Activated T-helper 9 cell treated with anti-CD3 and anti-CD28 coated beads, Interleukin-2, amount 50 U/mL, for 16 hours (primary cell): ENCODE measurements around the gene ZKSCAN8.
"Not testable (repeated sequence)": the region's sequence is repeated elsewhere in the genome, so short reads cannot be mapped to it uniquely, and the experiment has no call there.

ENCODE experiments used
- DNase-seq: peaks from one replicate; pipeline ENCODE4 v3.0.0-alpha.2; 2020; ENCODE audit warnings: low read depth

ZKSCAN8 gene

DNA sequence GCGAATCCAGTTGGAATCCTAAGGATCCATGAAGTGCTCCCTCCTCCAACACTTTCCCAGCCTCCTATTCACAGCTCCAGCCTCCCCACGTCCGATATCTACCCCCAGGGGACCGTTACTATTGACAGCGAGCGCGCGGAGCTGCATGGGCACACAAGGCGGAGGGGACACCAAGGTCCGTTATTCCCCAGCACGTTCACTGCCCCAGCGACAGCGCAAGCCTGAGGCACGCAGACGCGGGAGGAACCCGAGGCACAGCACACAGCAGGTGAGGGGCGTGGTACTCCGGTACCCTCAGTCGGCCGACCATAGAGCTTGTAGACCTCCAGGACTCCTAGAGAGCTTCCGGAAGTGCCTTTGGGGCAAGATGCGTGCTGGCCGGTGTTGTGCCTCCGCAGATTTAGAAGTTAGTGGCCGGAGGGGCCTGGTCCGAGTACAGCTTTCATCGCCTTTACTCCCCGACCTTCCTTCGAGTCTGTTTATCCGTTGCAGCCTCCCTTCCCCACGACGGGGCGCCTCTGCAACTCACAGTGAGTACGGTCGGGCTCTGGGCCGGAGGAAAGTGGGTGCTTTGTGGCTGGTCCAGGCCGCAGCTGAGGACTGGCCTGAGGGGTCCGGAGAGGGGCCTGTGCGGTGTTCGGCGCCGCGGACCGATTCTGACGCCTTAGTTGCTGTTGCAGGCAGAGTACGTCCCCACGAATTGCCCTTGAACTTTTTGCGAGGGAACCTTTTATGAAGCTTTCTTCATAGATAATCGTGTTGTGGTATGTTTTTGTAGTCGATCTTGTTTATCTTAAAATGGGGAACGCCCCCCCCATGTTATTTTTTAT is at the start of gene ZKSCAN8:
ZKSCAN8 (plus strand) TSS at position 384 of the 830 bp plus-strand sequence. CDS start 6,525 bp downstream, outside the sequence.
- DNase-seq = peak; percentile 62

DNA sequence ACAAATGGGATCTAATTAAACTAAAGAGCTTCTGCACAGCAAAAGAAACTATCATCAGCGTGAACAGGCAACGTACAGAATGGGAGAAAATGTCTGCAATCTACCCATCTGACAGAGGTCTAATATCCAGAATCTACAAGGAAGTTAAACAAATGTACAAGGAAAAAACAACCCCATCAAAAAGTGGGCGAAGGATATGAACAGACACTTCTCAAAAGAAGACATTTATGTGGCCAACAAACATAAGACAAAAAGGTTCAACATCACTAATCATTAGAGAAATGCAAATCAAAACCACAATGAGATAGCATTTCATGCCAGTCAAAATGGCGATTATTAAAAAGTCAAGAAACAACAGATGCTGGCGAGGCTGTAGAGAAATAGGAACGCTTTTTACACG is 39.5 kb upstream of the ZKSCAN8 start:
- not testable (repeated sequence) for DNase-seq

DNA sequence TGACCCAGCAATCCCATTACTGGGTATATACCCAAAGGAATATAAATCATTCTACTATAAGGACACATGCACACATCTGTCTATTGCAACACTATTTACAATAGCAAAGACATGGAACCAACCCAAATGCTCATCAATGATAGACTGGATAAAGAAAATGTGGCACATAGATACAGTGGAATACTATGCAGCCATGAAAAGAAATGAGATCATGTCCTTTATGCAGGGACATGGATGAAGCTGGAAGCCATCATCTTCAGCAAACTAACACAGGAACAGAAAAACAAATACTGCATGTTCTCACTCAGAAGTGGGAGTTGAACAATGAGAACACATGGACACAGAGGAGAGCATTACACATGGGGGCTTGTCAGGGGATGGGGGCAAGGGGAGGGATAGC is 39.0 kb upstream of the ZKSCAN8 start:
- not testable (repeated sequence) for DNase-seq

DNA sequence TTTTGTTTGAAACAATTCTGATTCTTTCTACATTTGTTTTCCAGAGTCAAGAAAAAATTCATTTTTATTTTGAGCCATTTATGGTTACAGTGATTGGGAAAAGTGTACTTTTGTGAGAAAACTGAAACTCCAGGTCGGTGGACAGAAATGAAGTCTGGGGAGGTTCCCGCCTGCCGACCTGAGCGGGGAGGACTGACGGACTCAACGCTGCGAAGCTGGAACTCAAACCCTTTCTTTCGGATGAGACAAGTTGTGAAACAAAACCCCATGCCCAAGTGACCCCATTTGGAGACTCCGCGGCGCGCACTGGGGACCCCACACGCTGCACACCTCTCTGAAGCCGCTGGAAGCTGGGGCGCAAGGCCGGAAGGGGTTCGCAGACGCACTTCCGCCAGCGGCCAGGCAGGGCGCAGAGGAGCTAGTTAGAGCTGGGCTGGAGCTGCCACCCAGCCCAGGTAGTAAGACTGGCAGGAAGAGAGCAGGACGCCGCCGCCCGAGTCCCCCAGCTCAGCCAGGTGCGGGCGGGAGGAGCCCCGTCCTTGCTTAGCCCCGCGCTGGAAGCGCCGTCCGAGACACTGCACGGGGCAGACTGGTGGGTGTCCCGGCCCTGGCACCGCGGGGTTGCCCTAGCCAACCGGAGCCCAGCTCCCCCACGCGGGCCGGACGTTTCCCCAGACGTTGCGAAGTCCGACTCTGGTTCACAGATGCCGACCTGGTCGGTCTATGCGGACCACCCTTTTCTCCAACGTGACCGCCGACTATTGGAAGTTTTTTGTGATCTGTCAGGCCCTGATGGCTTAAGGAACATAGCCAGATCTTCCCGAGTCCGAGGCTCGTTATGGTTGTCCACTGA is 37.1 kb upstream of the ZKSCAN8 start:
- peak; percentile 71 for DNase-seq

DNA sequence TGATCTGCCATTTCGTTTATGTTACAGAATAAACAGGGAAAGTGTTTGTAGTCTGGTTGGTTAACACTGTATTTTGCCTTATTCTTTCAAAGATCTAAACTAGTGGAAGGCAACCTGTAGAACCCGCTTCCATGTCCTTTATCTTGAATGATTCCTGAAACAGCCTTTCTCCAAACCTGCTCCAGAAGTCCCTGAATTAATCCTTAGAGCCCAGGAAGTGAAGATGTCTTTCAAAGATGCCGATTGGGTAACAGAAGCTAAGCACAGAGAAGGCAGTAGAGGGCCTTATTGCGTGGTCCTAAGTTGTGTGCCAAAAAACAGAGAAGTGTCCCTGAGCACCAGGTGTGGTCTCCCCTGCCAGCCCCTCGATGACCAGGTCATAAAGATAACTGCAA is 36.4 kb upstream of the ZKSCAN8 start:
- DNase-seq = no peak

DNA sequence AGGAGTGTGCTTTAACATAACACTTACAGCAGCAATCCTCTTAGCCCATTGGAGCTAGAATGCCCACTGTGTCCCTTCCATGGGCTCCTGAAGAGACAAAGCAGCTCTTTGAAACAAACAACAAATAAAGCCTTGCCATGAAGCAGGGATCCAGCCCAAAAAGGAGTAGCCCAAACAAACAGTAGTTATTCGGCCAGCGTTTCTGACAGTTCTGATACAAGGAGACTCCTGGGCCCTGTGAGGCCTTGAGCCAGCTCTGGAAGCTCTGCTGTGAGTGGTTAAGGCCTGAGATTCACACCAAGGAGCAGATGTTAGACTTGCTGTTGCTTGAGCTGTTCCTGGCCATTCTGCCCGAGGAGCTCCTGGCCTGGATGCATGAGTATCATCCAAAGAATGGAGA is 34.2 kb upstream of the ZKSCAN8 start:
- no peak for DNase-seq

DNA sequence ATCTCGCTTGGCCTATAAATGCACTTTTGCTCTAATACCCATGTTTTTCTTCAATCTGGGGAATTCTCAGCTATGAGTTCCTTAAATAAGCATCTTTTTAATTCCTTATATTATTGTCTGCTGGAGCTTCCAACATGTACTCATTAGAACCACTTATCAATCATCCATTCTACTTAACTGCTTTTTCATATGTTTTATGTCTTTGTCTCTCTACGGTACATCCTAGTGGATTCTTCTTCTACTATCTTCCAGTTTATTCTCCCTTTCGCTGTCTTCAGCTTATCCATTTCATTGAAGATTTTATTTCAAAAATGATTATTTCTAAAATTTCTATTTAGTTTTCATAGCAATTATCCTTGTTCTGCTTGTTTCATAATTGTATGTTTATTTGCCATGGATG is 29.7 kb upstream of the ZKSCAN8 start:
- no peak for DNase-seq

DNA sequence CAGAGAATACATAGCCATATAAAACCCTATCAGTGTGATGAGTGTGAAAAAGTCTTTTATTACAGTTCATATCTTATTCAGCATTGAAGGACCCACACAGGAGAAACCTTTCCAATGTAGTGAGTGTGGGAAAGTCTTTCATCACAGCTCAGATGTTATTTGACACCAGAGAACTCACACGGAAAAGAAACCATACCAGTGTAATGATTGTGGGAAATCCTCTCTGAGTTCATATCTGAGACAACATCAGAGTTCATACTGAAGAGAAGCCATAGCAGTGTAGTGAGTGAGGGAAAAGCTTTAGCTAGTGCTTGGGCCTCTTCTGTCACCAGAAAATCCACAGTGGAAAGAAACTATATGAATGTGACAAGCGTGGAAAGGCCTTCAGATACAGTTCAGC is 25.9 kb upstream of the ZKSCAN8 start:
- DNase-seq = no peak

DNA sequence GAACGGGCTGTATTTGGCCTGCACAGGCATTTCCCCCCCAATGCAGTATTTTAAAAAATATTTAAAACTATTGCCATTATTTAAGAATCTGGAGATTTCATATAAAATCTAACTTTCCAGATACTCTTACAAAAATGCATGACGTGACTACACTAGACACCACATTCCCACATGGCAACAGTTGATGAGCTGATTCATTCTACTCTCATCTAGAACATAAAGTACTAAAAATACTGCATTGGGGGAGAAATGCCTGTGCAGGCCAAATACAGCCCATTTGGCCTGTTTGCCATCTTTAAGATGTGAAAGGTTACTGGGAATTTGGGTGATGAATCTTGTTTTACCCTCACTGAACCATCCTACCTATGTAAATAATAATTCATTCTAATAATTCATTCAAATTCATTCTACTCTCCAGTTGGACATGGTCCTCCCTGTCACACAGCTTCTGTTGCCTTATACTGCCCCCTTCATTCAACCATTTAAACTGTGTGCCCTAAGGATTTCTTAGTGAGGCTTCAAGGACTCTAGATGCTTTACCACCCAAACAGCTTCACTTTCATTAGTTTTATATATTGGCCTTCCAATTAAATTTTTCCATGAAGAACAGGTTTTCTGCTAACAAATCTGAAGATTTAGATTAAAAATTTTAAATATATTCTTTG is 24.2 kb upstream of the ZKSCAN8 start:
- no peak for DNase-seq

DNA sequence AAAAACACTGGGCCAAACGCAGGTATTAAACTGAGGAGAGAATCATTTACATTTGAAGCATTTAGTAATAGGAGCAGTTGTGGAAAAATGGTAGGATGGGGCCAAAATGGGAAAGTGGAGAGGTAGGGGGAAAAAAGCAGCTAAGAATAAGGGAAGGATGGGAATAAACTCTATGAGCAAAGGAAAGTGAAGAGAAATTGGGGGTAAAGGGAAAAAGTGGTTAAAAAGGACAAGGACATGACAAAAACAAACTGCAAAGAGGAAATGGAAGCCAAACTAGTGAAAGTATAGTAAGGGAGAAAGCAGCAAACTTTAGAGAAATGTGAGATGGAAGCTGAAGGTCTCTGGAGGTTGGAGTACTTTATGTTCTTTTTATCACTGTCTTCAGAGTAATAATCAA is 23.5 kb upstream of the ZKSCAN8 start:
- DNase-seq = no peak

DNA sequence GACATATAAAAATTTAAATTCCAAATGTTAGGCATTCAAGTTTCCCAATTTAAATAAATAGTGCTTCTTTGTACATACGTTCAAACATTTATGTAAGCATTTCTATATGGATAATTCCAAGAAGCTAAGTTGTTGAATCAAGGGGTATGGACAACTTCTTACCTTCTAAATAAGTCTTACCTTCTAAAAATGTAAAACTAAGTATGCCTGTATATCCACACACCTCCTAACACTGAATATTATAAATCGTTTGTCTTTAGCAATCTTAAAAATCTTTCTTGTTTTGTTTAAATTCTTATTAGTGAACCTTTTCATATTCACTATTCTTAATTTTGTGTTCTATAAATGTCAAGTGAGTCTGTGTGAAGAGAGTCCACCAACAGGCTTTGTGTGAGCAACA is 19.8 kb upstream of the ZKSCAN8 start:
- DNase-seq = no peak

DNA sequence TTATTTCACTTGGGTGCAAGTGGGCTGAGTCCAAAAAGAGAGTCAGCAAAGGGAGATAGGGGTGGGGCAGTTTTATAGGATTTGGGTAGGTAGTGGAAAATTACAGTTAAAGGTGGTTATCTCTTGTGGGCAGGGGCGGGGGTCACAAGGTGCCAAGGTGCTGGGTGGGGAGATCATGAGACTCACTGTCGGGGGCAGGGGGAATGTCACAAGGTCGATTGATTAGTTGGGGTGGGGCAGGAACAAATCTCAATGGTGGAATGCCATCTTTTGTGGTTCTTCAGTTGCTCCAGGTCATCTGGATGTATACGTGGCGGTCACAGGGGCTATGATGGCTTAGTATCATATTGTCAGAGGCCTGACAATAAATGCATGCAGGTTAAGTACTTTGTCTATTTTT is 19.4 kb upstream of the ZKSCAN8 start:
- DNase-seq = not testable (repeated sequence)

DNA sequence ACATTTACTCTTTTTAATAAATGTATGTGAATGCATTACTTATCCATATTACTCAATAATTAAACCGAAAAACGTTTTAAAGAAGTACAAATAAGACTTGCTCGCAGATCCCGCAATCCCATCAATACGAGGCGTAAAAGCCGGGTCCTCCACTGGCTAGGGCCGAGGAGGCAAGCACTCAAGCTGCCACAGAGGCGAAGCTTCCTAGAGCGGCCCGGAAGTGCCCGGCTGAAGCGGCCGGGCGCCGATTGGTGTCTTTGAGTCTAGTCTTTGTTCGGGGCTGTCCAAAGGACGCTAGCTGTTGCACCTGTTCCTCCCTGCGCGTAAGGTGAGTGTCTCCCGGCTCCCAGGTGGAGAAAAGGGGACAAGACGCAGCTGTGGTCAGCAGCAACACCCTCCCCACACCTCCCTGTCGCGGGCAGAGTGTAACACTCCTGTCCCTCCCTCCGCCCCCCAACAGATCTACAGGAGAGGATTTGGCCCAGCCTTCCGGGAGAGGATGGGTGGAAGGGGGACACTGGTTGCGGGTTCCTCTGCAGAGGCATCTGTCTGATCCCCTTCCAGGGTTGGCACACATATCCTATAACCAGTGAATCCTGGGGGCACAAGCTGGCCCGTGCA is 17.2 kb upstream of the ZKSCAN8 start, which contains the start of gene ZSCAN16:
ZSCAN16 (plus strand) TSS at position 260 of the 621 bp plus-strand sequence. CDS start 835 bp downstream, outside the sequence.
- peak; percentile 63 for DNase-seq

DNA sequence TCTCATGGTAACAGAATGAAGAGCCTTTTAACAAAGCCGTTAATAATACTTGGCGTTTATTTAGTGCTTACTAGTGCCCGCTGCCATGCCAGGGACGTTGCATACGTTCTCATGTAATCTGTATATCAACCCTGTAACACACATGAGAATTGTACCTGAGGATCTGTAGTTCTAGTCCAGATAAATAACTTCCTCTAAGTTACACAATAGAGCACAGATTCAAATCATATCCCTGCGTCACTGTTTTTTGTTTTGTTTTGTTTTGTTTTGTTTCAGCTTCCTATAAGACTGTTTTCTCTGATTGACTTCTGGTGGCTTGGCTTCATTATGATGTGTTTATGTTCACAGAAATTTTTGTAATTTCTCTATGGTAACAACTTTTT is 16.7 kb upstream of the ZKSCAN8 start:
- DNase-seq = no peak

DNA sequence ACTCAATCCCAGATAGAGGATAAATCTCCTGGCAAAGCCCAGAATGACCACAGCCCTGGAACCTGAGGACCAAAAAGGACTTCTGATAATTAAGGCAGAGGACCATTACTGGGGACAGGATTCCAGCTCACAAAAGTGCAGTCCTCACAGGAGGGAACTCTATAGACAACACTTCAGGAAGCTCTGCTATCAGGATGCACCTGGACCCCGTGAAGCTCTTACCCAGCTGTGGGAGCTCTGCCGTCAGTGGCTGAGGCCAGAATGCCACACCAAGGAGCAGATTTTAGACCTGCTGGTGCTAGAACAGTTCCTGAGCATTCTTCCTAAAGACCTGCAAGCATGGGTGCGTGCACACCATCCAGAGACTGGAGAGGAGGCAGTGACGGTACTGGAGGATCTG is 16.3 kb upstream of the ZKSCAN8 start:
- no peak for DNase-seq

DNA sequence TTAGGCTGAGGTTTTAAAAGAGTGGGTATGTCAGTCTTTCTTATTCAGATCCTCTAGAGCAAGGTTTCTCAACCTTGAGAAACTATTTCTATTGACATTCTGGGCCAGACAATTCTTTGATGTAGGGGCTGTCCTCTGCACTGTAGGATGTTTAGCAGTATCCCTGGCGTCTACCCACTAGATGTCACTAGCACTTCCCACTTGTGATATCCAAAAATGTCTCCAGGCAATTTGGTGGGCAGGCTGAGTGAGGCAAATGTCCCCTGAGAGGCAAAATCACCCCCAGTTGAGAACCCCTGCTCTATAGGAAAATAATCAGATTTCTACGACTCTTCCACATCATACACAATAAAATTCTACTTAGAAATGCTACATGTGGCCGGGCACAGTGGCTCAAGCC is 7.7 kb upstream of the ZKSCAN8 start:
- DNase-seq = no peak

DNA sequence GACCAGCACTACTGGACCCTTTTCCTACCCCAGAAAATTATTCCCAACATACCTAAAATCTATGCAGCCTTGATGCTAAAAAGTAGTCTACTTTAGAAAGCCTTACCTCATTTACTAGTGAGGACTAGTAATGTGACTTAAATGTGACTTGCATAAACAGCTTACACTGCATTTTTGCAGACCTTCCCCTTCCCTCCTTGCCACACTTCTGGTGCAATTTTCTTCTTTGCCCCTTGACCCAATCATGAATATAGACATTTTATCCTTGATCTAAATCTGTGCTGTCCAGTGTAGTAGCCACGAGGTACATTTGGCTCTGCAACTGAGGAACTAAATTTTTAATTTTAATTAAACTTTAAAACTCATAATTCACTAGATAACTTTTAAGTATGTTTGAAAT is 7.0 kb upstream of the ZKSCAN8 start:
- DNase-seq = no peak

DNA sequence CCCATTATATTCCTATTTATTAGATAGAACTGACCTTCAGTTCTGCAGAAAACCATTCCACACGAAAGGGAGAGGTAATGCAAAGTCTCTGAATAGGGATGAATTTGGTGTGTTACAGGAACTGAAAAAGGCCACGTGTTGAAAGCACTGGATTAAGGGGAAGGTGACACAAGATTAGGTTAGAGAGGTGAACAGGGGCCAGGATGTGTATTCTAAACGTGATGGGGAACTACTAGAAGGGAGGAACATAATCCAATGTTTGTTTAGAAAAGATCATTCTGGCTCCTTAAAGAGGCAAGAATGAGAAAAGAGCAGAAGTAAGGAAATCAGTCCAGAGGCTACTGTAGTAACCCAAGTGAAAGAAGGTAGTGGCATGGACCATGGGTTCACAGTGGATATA is 6.3 kb upstream of the ZKSCAN8 start:
- DNase-seq = no peak

DNA sequence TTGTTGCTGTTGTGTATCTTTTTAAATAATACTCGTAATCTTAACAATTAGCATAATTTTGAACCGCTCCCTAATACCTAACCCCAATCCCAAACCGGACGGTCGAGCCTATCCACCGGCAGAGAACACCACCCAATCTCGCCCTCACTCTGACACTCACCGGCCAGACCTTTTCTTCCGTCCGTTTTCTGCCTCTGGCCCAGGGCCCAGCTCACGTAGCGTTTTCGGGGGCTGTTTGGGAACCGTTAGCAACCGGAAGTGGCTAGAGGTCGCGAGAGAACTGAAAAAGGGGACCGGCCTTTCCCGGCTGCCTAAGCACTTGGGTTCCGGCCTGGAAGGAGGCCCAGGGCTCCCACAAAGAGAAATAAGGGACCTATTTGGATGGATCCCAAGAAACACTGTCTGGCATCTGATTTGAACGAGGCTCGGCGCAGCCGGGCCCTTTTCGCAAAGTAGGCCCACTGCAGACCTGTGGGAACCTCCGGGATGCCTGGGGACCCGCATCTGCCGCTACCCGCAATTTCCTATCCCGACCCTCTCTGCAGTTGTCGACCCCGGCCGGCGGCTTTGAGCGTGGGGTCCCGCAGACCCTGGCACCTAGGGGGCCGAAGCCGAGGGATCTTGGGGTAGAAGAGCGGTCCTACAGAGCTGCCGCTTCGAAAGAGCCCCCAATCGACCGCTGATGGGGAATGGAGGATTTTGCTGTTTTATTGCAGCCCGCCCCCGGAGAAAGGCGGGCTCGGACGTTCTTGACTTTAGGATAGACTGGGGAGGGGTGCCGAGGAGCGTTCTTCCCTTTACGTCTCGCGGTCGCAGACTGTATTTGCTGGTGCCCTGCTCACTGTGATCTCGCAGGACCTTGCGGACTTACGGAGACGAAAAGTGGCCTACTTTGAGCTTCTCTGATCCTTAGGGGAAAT is 4.8 kb upstream of the ZKSCAN8 start:
- peak; percentile 65 for DNase-seq

DNA sequence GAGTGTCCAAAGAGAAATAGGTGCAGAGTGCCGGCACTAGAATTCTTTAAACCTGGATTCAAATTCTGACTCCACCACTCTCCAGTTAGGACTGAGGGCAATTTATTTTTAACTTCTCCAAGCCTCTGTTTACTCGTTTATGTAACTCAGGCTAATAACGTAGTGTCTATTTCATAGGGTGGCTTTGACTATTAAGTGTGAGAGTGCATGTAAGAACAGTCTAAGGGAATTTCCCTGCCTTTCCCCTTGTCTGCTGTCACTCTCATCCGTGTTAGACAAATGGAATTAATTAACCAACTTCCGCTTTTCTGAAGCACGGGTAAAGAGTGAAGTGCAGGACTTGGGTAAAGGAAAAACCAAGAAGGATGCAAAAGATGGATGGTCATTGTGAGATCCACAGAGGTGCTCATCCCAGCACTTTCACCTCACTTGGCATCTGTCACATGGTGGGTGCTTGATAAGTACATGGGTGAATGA is 4.1 kb upstream of the ZKSCAN8 start:
- no peak for DNase-seq
